GM19455 (cell line): ENCODE data around the gene DNAJB1.

ENCODE experiments used
- ATAC-seq: cut with Tn5 transposase; IDR thresholded peaks from one replicate; pipeline ENCODE4 v1.9.1; 2021; ENCODE audit not compliant: unreplicated experiment

The DNAJB1 gene

GRCh38 chr19:14473073-14473977 lies 44.9 kb downstream of the DNAJB1 start:
- ATAC-seq: no peak

GRCh38 chr19:14472202-14472938 lies 45.8 kb downstream of the DNAJB1 start:
- no peak for ATAC-seq

- no peak for ATAC-seq
Measured at GRCh38 chr19:14471436-14472187, 46.6 kb downstream of the DNAJB1 start.

- no peak for ATAC-seq
Measured at GRCh38 chr19:14470031-14470876, 47.9 kb downstream of the DNAJB1 start.

- no peak for ATAC-seq
Measured at GRCh38 chr19:14467816-14468215, 50.4 kb downstream of the DNAJB1 start.

DNA sequence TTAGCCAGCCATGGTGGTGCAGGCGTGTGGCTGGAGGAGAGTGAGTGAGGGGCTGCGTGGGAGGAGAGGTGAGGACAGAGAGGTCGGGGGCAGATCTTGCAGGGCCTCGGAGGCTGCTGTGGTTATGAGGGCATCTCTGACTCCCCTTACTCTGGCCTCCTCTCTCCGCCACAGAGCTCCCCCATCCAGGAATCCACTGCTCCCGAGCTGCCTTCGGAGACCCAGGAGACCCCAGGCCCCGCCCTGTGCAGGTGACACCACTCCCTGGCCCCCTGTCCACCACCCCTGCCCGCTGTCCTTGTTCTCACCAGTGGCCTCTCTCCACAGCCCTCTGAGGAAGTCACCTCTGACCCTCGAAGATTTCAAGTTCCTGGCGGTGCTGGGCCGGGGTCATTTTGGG lies 50.8 kb downstream of the DNAJB1 start:
- no peak for ATAC-seq
